Panc1 (cell line): Measurements from ENCODE around the gene GRAMD1A. TPM values are rescaled to one million over a fixed set of nuclear protein-coding genes. Genes with fewer than 3 reads are reported as not detected.
"Not testable (repeated sequence)": the region's sequence is repeated elsewhere in the genome, so short reads cannot be mapped to it uniquely, and the experiment has no call there.

ENCODE experiments used
- ATAC-seq: fragments of 200-7000 bp; cut with Tn5 transposase; 2 replicates; pipeline ENCODE4 v1.9.1; 2020; ENCODE audit warnings: mild to moderate bottlenecking, moderate library complexity
- BruUV-seq: library from RNA; stranded (reverse); fragments of 400-500 nt; replicated peaks from 2 replicates; lab custom pipeline; 2021; lab: Mats Ljungman, UMichigan
- CTCF ChIA-PET: fragments of 300-600 bp; sonication (Branson Sonifier 250); formaldehyde crosslinking; loops from one replicate; lab custom pipeline; 2022; ENCODE audit warnings: antibody characterized with exemption; lab: Charles Lee
- POLR2A ChIA-PET: fragments of 300-600 bp; sonication (Branson Sonifier 250); formaldehyde crosslinking; loops from one replicate; lab custom pipeline; 2022; ENCODE audit warnings: antibody characterized with exemption; lab: Charles Lee
- DNase-seq: peaks from one replicate; pipeline ENCODE4 v3.0.0-alpha.2; 2010; ENCODE audit warnings: low read depth, low spot score
- H3K27ac ChIP-seq: 2 replicates; pipeline ENCODE4 v1.5.1; 2011; ENCODE audit warnings: mild to moderate bottlenecking, low read length, inconsistent platforms
- H3K27me3 ChIP-seq: fragments of 200-500 bp; sonication (Bioruptor generic); 2 replicates; pipeline ENCODE4 v1.6.0; 2014; ENCODE audit warnings: low read length, inconsistent platforms; ENCODE audit not compliant: control insufficient read depth, insufficient read depth
- H3K36me3 ChIP-seq: fragments of 200-500 bp; sonication (Bioruptor generic); 2 replicates; pipeline ENCODE4 v1.5.1; 2014; ENCODE audit warnings: inconsistent platforms, mild to moderate bottlenecking, low read length, moderate library complexity; ENCODE audit not compliant: control insufficient read depth, insufficient read depth
- H3K4me1 ChIP-seq: 2 replicates; pipeline ENCODE4 v1.5.1; 2011; ENCODE audit warnings: inconsistent platforms, mild to moderate bottlenecking, low read length, moderate library complexity; ENCODE audit not compliant: control insufficient read depth, insufficient read depth
- H3K4me3 ChIP-seq, 2 experiments: 2 replicates each; pipeline ENCODE4 v1.5.1; 2011 to 2012; ENCODE audit warnings: low read depth in 2 of 2, low read length in 2 of 2, mild to moderate bottlenecking in 2 of 2, inconsistent platforms in 1 of 2, moderate library complexity in 1 of 2
- H3K9me3 ChIP-seq: fragments of 200-500 bp; sonication (Bioruptor generic); 2 replicates; pipeline ENCODE4 v1.5.1; 2014; ENCODE audit warnings: low read depth, mild to moderate bottlenecking, inconsistent platforms, low read length, moderate library complexity; ENCODE audit not compliant: control insufficient read depth, insufficient read depth
- CTCF ChIP-seq: fragments of 450-650 bp; IDR thresholded peaks from 2 replicates; pipeline ENCODE4 v1.5.1; 2017; ENCODE audit warnings: mild to moderate bottlenecking
- POLR2AphosphoS5 ChIP-seq: IDR thresholded peaks from 2 replicates; pipeline ENCODE4 v1.6.1; 2012; ENCODE audit warnings: mild to moderate bottlenecking, low read depth, low read length, moderate library complexity
- REST ChIP-seq, 2 experiments: IDR thresholded peaks; 2 replicates each; pipeline ENCODE4 v1.6.1; 2011 to 2012; ENCODE audit warnings: low read depth in 2 of 2, control low read depth in 1 of 2, low read length in 1 of 2, mild to moderate bottlenecking in 1 of 2, moderate library complexity in 1 of 2; ENCODE audit not compliant: insufficient read depth in 1 of 2
- SIN3A ChIP-seq: IDR thresholded peaks from 2 replicates; pipeline ENCODE4 v1.6.1; 2012; ENCODE audit warnings: low read depth, mild to moderate bottlenecking, low read length, moderate library complexity, borderline replicate concordance; ENCODE audit not compliant: insufficient read depth
- TCF7L2 ChIP-seq: IDR thresholded peaks from 2 replicates; pipeline ENCODE4 v1.6.1; 2011; ENCODE audit warnings: mild to moderate bottlenecking, low read depth, low read length, inconsistent platforms
- in situ Hi-C: cut with HindIII; loops from 2 replicates; pipeline ENCODE4 v1.10.0; 2016; ENCODE audit warnings: low sequenced_read_pairs, low pct_unique_long_range_greater_than_20kb
- intact Hi-C: fragments of 100-400 bp; cut with micrococcal nuclease; formaldehyde crosslinking; loops from one replicate; pipeline ENCODE4 v1.10.0; 2022; ENCODE audit not compliant: unreplicated experiment
- total RNA-seq: library from RNA; stranded (reverse); gene quantifications from one replicate; pipeline ENCODE4 v1.2.1, GENCODE V29; 2021; ENCODE audit not compliant: unreplicated experiment

GRAMD1A gene
- total RNA-seq, 1 experiment from 2014 or later: 69.9 TPM

GRCh38 chr19:34991542-34992333, 8.4 kb upstream of the GRAMD1A start:
- no peak for DNase-seq
- no peak overlapping the region for H3K27ac ChIP-seq
- no peak for ATAC-seq
- CTCF ChIA-PET: no interaction called here
- POLR2A ChIA-PET: no interaction called here
- BruUV-seq: no TSS peak
- intact Hi-C loops: no loop called here
- no peak overlapping the region for H3K4me3 ChIP-seq
- no peaks in the 10 kb centered on the region for H3K36me3 ChIP-seq
- H3K9me3 ChIP-seq: no peaks in the 10 kb centered on the region
- in situ Hi-C loops: no loop called here
- H3K4me1 ChIP-seq: peaks cover 16% of the 10 kb centered on the region
- TF ChIP-seq TCF7L2 (no peak), REST (IDR thresholded peaks at IDR 0.05; ENCODE audit: insufficient read depth in 1 of 2, low read depth in 2 of 2, low read length in 1 of 2) (no peak)
- H3K27me3 ChIP-seq: no peaks in the 10 kb centered on the region

- BruUV-seq, H3K9me3 ChIP-seq, ATAC-seq, H3K27ac ChIP-seq, H3K27me3 ChIP-seq, POLR2A ChIA-PET, in situ Hi-C loops, H3K4me3 ChIP-seq, DNase-seq, CTCF ChIA-PET, H3K36me3 ChIP-seq, intact Hi-C loops: not testable (repeated sequence)
- peaks cover 16% of the 10 kb centered on the region for H3K4me1 ChIP-seq
Observed at GRCh38 chr19:34992582-34992981, 7.5 kb upstream of the GRAMD1A start.

- H3K27me3 ChIP-seq: no peaks in the 10 kb centered on the region
- CTCF ChIA-PET: no interaction called here
- H3K4me1 ChIP-seq: peaks cover 22% of the 10 kb centered on the region
- no peak for DNase-seq
- no peak overlapping the region for H3K4me3 ChIP-seq
- no peak for ATAC-seq
- intact Hi-C loops (no loop called here), in situ Hi-C loops (no loop called here)
- no peak for TF ChIP-seq SIN3A
- no peak for TF ChIP-seq POLR2AphosphoS5
- no peak for TF ChIP-seq CTCF
- no peak for TF ChIP-seq TCF7L2
- no peak for TF ChIP-seq REST (IDR thresholded peaks at IDR 0.05; ENCODE audit: insufficient read depth in 1 of 2, low read depth in 2 of 2, low read length in 1 of 2)
- POLR2A ChIA-PET: no interaction called here
- H3K9me3 ChIP-seq: no peaks in the 10 kb centered on the region
- no peaks in the 10 kb centered on the region for H3K36me3 ChIP-seq
- BruUV-seq: no TSS peak
- peak overlapping the region; percentile 55; the same call in 1 of the 2 replicates for H3K27ac ChIP-seq
Observed at GRCh38 chr19:34994286-34994642, 5.9 kb upstream of the GRAMD1A start.
